K562 (cell line): ENCODE results near the gene BCL7C. TPM values are rescaled to one million over a fixed set of nuclear protein-coding genes. Genes with fewer than 3 reads are reported as not detected.
A peak's percentile ranks its signal among the peaks of the same experiment; 100 is the strongest.

ENCODE experiments used
- ATAC-seq: fragments of 200-7000 bp; cut with Tn5 transposase; 3 replicates; pipeline ENCODE4 v1.9.1; 2020; ENCODE audit warnings: moderate library complexity
- BruUV-seq: library from RNA; stranded (reverse); fragments of 400-500 nt; replicated peaks from 2 replicates; lab custom pipeline; 2021; lab: Mats Ljungman, UMichigan
- CTCF ChIA-PET: fragments of 300-600 bp; formaldehyde crosslinking; extraction: SDS; loops from one replicate; lab custom pipeline; 2021; ENCODE audit warnings: low intra/inter-chr PET ratio; lab: Yijun Ruan, JAX
- POLR2A ChIA-PET: fragments of 300-600, 350-650 bp; sonication (Branson Sonifier 250); formaldehyde crosslinking; extraction: SDS; loops from one replicate; lab custom pipeline; 2021; ENCODE audit warnings: antibody characterized with exemption, inconsistent platforms; lab: Yijun Ruan, JAX
- DNase-seq, 4 experiments: peaks; one replicate each; pipeline versions ENCODE4 v3.0.0 to v3.0.0-alpha.2; 2011 to 2018; ENCODE audit warnings: low spot score in 3 of 4, mixed read lengths in 3 of 4; ENCODE audit errors: extremely low read depth in 1 of 4
- FAIRE-seq: peaks from 2 replicates; lab custom pipeline; 2011; peaks lifted over from hg19 to GRCh38; lab: Jason Lieb, UNC
- H2AFZ ChIP-seq: 2 replicates; pipeline ENCODE4 v1.6.0; 2011; ENCODE audit warnings: low read depth, low read length, control low read depth, inconsistent platforms
- H3K27ac ChIP-seq: fragments of 200-600 bp; 3 replicates; pipeline ENCODE4 v1.8.0; 2011; ENCODE audit warnings: low read depth, mild to moderate bottlenecking, control low read depth, inconsistent platforms, low read length, moderate library complexity, mixed read lengths; ENCODE audit errors: extremely low read depth
- H3K27me3 ChIP-seq, 2 experiments: fragments of 300-600 bp in 1 of 2; 2 replicates in 1 of 2; 3 replicates in 1 of 2; pipeline versions ENCODE4 v1.6.0 to v1.8.0; 2011; ENCODE audit warnings: inconsistent platforms in 2 of 2, low read length in 2 of 2, mild to moderate bottlenecking in 1 of 2, mixed read lengths in 1 of 2, moderate library complexity in 1 of 2; ENCODE audit not compliant: control insufficient read depth in 2 of 2, insufficient read depth in 2 of 2
- H3K36me3 ChIP-seq: fragments of 300-600 bp; 3 replicates; pipeline ENCODE4 v1.8.0; 2011; ENCODE audit warnings: mild to moderate bottlenecking, low read length, inconsistent platforms; ENCODE audit not compliant: control insufficient read depth, insufficient read depth
- H3K4me1 ChIP-seq, 2 experiments: fragments of 200-600 bp in 1 of 2; replicated peaks in 1 of 2; 2 replicates in 1 of 2; 3 replicates in 1 of 2; pipeline versions ENCODE4 v1.5.1 to v1.8.0; 2011; ENCODE audit warnings: inconsistent platforms in 2 of 2, low read length in 2 of 2, mild to moderate bottlenecking in 1 of 2, mixed read lengths in 1 of 2, moderate library complexity in 1 of 2; ENCODE audit not compliant: control insufficient read depth in 2 of 2, insufficient read depth in 2 of 2
- H3K4me2 ChIP-seq: 2 replicates; pipeline ENCODE4 v1.6.1; 2011; ENCODE audit warnings: low read length, control low read depth, inconsistent platforms, mixed read lengths; ENCODE audit not compliant: insufficient read depth
- H3K4me3 ChIP-seq: fragments of 200-600 bp; sonication (generic), shearing (Covaris generic); 2 replicates; pipeline ENCODE4 v1.5.1; 2016; ENCODE audit warnings: control low read depth, inconsistent platforms
- H3K79me2 ChIP-seq: fragments of 200-600 bp; 3 replicates; pipeline ENCODE4 v1.8.0; 2011; ENCODE audit warnings: low read length, inconsistent platforms; ENCODE audit not compliant: control insufficient read depth, insufficient read depth
- H3K9ac ChIP-seq, 2 experiments: 2 replicates each; pipeline versions ENCODE4 v1.6.0 to v1.6.1; 2011; ENCODE audit warnings: low read depth in 2 of 2, low read length in 2 of 2, control low read depth in 1 of 2, inconsistent platforms in 1 of 2, mild to moderate bottlenecking in 1 of 2, mixed read lengths in 1 of 2; ENCODE audit not compliant: insufficient read depth in 1 of 2
- H3K9me1 ChIP-seq: one replicate; pipeline ENCODE4 v1.6.0; 2011; ENCODE audit warnings: inconsistent platforms, mild to moderate bottlenecking, low read length, moderate library complexity; ENCODE audit not compliant: control insufficient read depth, insufficient read depth
- H3K9me3 ChIP-seq: replicated peaks from 2 replicates; pipeline ENCODE4 v1.5.1; 2011; ENCODE audit warnings: low read depth, low read length, inconsistent platforms; ENCODE audit not compliant: control insufficient read depth, insufficient read depth
- H4K20me1 ChIP-seq: replicated peaks from 2 replicates; pipeline ENCODE4 v1.6.1; 2011; ENCODE audit warnings: low read length, inconsistent platforms, mixed read lengths; ENCODE audit not compliant: control insufficient read depth, insufficient read depth
- ATF1 ChIP-seq, 2 experiments: fragments of 450-650 bp in 1 of 2; IDR thresholded peaks; 2 replicates each; pipeline ENCODE4 v1.6.1; 2016; ENCODE audit warnings: missing compliant biosample characterization in 1 of 2, missing genetic modification characterization in 1 of 2
- CXXC5 ChIP-seq: fragments of 250-450 bp; sonication (Bioruptor Pico); IDR thresholded peaks from 2 replicates; pipeline ENCODE4 v1.8.0; 2022; ENCODE audit warnings: inconsistent platforms, mild to moderate bottlenecking, moderate library complexity
- HDAC1 ChIP-seq, 2 experiments: fragments of 450-650 bp; IDR thresholded peaks; 2 replicates each; pipeline ENCODE4 v1.6.1; 2016 to 2017; ENCODE audit warnings: inconsistent platforms in 1 of 2, mild to moderate bottlenecking in 1 of 2, moderate library complexity in 1 of 2
- MAZ ChIP-seq, 2 experiments: fragments of 450-650 bp in 1 of 2; sonication (generic) in 1 of 2; formaldehyde crosslinking; IDR thresholded peaks in 1 of 2; conservative IDR thresholded peaks in 1 of 2; 2 replicates each; pipeline versions ENCODE4 v1.4.0 to v1.5.0; 2020; ENCODE audit warnings: mild to moderate bottlenecking in 1 of 2, missing genetic modification reagents in 1 of 2
- MYC ChIP-seq, 2 experiments: fragments of 250-450 bp in 1 of 2; sonication (Bioruptor Pico) in 1 of 2; IDR thresholded peaks; 2 replicates each; pipeline versions ENCODE4 v1.5.1 to v1.6.1; 2012 to 2021; ENCODE audit warnings: low read depth in 2 of 2, borderline replicate concordance in 1 of 2, improper control_type of control experiment in 1 of 2, low read length in 1 of 2, mild to moderate bottlenecking in 1 of 2, moderate library complexity in 1 of 2
- POLR2A ChIP-seq: fragments of 450-650 bp; conservative IDR thresholded peaks from 2 replicates; pipeline ENCODE4 v1.6.1; 2016
- RBBP5 ChIP-seq: fragments of 200-600 bp; sonication (generic); IDR thresholded peaks from 2 replicates; pipeline ENCODE4 v1.6.1; 2012; ENCODE audit warnings: borderline replicate concordance, mild to moderate bottlenecking, low read length, control low read depth, inconsistent platforms; ENCODE audit not compliant: insufficient read depth, poor library complexity, severe bottlenecking
- YY1 ChIP-seq, 3 experiments: IDR thresholded peaks; 2 replicates each; pipeline ENCODE4 v1.6.1; 2011; ENCODE audit warnings: low read length in 2 of 3, mild to moderate bottlenecking in 2 of 3, moderate library complexity in 2 of 3, borderline replicate concordance in 1 of 3, control low read depth in 1 of 3, low read depth in 1 of 3; ENCODE audit not compliant: insufficient read depth in 3 of 3, insufficient replicate concordance in 2 of 3, control insufficient read depth in 1 of 3, insufficient read length in 1 of 3; ENCODE audit errors: extremely low read depth in 1 of 3
- ZNF239 ChIP-seq: fragments of 250-450 bp; sonication (Bioruptor Pico); IDR thresholded peaks from 2 replicates; pipeline ENCODE4 v1.4.0; 2020; ENCODE audit warnings: mild to moderate bottlenecking
- ZNF561 ChIP-seq: fragments of 450-650 bp; formaldehyde crosslinking; conservative IDR thresholded peaks from 2 replicates; pipeline ENCODE4 v1.4.0; 2020; ENCODE audit warnings: mild to moderate bottlenecking, moderate library complexity
- WGBS: fragments of 100-300 bp; shearing (Covaris generic); methylation state at CpG from one replicate; pipeline ENCODE4 v1.1.6; 2016; ENCODE audit warnings: low coverage, mixed read lengths; ENCODE audit not compliant: insufficient coverage; ENCODE audit errors: missing lambda C conversion rate; 5-methylcytosine and 5-hydroxymethylcytosine counted together
- in situ Hi-C: fragments of 300-500 bp; cut with MboI; formaldehyde crosslinking; loops from 4 replicates; pipeline ENCODE4 v1.15.0; 2018; ENCODE audit warnings: inconsistent platforms, mixed read lengths
- intact Hi-C: fragments of 100-400 bp; cut with micrococcal nuclease; formaldehyde crosslinking; loops from 2 replicates; pipeline ENCODE4 v1.14.2; 2022
- polyA plus RNA-seq, 8 experiments: library from polyadenylated mRNA; depleted of rRNA in 4 of 8; stranded (reverse) in 5 of 8; unstranded in 3 of 8; fragments of >200 nt; fragmentation: Nextera tagmentation in 2 of 8; fragmentation: Illumina TruSeq in 1 of 8; extraction: Ambion mirVana in 2 of 8; extraction: Trizol in 1 of 8; gene quantifications; 2 replicates each; pipeline versions ENCODE4 v1.2.1 to v1.2.3, GENCODE V29; 2011 to 2014; ENCODE audit warnings: inconsistent platforms in 1 of 8, missing spikeins in 1 of 8
- total RNA-seq, 7 experiments: library from RNA; depleted of rRNA in 6 of 7; stranded (reverse); fragments of >200 nt in 6 of 7; fragmentation: Illumina TruSeq in 2 of 7; extraction: Trizol in 2 of 7; gene quantifications; 2 replicates each; pipeline versions ENCODE4 v1.2.1 to v1.2.3, GENCODE V29; 2011 to 2021; ENCODE audit warnings: low replicate concordance in 1 of 7
- TF ChIP-seq, protein P1 (sequence below): sonication (generic); formaldehyde crosslinking; IDR thresholded peaks from 2 replicates; pipeline ENCODE4 v1.8.1; 2023; ENCODE audit warnings: mild to moderate bottlenecking, missing genetic modification reagents
- TF ChIP-seq, protein P2 (sequence below): fragments of 450-650 bp; formaldehyde crosslinking; IDR thresholded peaks from 2 replicates; pipeline ENCODE4 v1.4.0; 2020; ENCODE audit warnings: mild to moderate bottlenecking, moderate library complexity

BCL7C gene
- total and polyA plus RNA-seq, 9 of the 15 experiments (the other 6 are each of a cell fraction or from before 2014, with no cell fraction given) = 1.7 to 85.8 (median 19.6) TPM

GRCh38 chr16:30924076-30924912, 30.4 kb upstream of the BCL7C start:
- peaks cover 17% of the 10 kb centered on the region for H3K79me2 ChIP-seq
- H3K4me3 ChIP-seq = peak overlapping the region; percentile 85
- H3K27me3 ChIP-seq = no peaks in the 10 kb centered on the region; a peak in 1 of 5 replicates
- H4K20me1 ChIP-seq = peaks cover 3% of the 10 kb centered on the region; the same call in 1 of the 2 replicates
- FAIRE-seq = no peak
- peaks cover 40% of the 10 kb centered on the region; the same call in 2 of the 3 replicates for H3K36me3 ChIP-seq
- H3K9me1 ChIP-seq = peaks cover 3% of the 10 kb centered on the region
- peak overlapping the region; percentile 30 to 93; a peak in 3 of 4 replicates for H3K9ac ChIP-seq
- H3K9me3 ChIP-seq = no peaks in the 10 kb centered on the region
- CTCF ChIA-PET = no interaction called here
- H2AFZ ChIP-seq = no peak overlapping the region
- peak overlapping the region; percentile 55; the same call in 2 of the 3 replicates for H3K27ac ChIP-seq
- peak overlapping the region; percentile 69 for H3K4me2 ChIP-seq
- ATAC-seq = no peak
- intact Hi-C loops (loop anchor here (5.0 kb wide), 3 partner anchors 47 to 267 kb away; partner anchors contain the start of gene FBRS), in situ Hi-C loops (loop anchor here (5.0 kb wide), 1 partner anchor 77 kb away; no protein-coding TSS in a partner anchor)
- peak; percentile 26 to 74 (median 51) for DNase-seq
- 9% methylated on average over 8 of the region's 53 CpGs for WGBS
- POLR2A ChIA-PET = interaction anchor here (0.5 to 1.5 kb wide), 2 partner anchors 109 to 256 kb away, joined by 3 to 5 read pairs; partner anchors contain the start of genes FUS and STX4
- BruUV-seq = no TSS peak
- peaks cover 3 to 52% of the 10 kb centered on the region in 2 experiments; a peak in 4 of 5 replicates for H3K4me1 ChIP-seq
- TF ChIP-seq ZNF239 (no peak), POLR2A (peak; percentile 33; the same call in 1 of the 2 replicates), RBBP5 (peak; percentile 46), YY1 (IDR thresholded peaks at IDR 0.05; ENCODE audit: borderline replicate concordance in 1 of 3, control insufficient read depth in 1 of 3, extremely low read depth in 1 of 3, insufficient read depth in 3 of 3, insufficient read length in 1 of 3, insufficient replicate concordance in 2 of 3, low read depth in 1 of 3, low read length in 2 of 3) (peak in 2 of 3 experiments; percentile 46 to 48), ATF1 (CRISPR knock-in tag; IDR thresholded peaks at IDR 0.05) (no peak), ATF1 (tag; IDR thresholded peaks at IDR 0.05) (no peak), CXXC5 (CRISPR knock-in tag) (0 out of 2 replicates have a peak, but pooled peaks have one; percentile 34), ZNF561 (CRISPR knock-in tag) (no peak), HDAC1 (IDR thresholded peaks at IDR 0.05) (peak in 1 of 2 experiments; percentile 27; a peak in 1 of 4 replicates), MAZ (CRISPR knock-in tag; conservative IDR thresholded peaks at IDR 0.05 in 1 of 2, IDR thresholded peaks at IDR 0.05 in 1 of 2) (0 out of 4 replicates have a peak, but pooled peaks of 1 of the 2 experiments have one; percentile 29), MYC (IDR thresholded peaks at IDR 0.05; ENCODE audit: low read depth, low read length) (0 out of 2 replicates have a peak, but pooled peaks have one; percentile 17), MYC (CRISPR knock-in tag; IDR thresholded peaks at IDR 0.05; ENCODE audit: borderline replicate concordance, low read depth) (no peak)
- TF ChIP-seq, protein P1, sequence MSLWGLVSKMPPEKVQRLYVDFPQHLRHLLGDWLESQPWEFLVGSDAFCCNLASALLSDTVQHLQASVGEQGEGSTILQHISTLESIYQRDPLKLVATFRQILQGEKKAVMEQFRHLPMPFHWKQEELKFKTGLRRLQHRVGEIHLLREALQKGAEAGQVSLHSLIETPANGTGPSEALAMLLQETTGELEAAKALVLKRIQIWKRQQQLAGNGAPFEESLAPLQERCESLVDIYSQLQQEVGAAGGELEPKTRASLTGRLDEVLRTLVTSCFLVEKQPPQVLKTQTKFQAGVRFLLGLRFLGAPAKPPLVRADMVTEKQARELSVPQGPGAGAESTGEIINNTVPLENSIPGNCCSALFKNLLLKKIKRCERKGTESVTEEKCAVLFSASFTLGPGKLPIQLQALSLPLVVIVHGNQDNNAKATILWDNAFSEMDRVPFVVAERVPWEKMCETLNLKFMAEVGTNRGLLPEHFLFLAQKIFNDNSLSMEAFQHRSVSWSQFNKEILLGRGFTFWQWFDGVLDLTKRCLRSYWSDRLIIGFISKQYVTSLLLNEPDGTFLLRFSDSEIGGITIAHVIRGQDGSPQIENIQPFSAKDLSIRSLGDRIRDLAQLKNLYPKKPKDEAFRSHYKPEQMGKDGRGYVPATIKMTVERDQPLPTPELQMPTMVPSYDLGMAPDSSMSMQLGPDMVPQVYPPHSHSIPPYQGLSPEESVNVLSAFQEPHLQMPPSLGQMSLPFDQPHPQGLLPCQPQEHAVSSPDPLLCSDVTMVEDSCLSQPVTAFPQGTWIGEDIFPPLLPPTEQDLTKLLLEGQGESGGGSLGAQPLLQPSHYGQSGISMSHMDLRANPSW = no peak
- TF ChIP-seq, protein P2, sequence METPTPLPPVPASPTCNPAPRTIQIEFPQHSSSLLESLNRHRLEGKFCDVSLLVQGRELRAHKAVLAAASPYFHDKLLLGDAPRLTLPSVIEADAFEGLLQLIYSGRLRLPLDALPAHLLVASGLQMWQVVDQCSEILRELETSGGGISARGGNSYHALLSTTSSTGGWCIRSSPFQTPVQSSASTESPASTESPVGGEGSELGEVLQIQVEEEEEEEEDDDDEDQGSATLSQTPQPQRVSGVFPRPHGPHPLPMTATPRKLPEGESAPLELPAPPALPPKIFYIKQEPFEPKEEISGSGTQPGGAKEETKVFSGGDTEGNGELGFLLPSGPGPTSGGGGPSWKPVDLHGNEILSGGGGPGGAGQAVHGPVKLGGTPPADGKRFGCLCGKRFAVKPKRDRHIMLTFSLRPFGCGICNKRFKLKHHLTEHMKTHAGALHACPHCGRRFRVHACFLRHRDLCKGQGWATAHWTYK (CRISPR knock-in tag) = 0 out of 2 replicates have a peak, but pooled peaks have one; percentile 28
